ENCODE results near the gene EGFLAM.
A peak's percentile ranks its signal among the peaks of the same experiment; 100 is the strongest.

EGFLAM gene

GRCh38 chr5:38471709-38472108, 213.3 kb downstream of the EGFLAM start:
- no peak for DNase-seq (ENCODE audit: low read depth)

- DNase-seq (ENCODE audit: low read depth) = no peak
These were observed 214.2 kb downstream of the EGFLAM start for GRCh38 chr5:38472541-38472940.

GRCh38 chr5:38473008-38473407, 214.6 kb downstream of the EGFLAM start:
- no peak for DNase-seq (ENCODE audit: low read depth)

GRCh38 chr5:38478166-38478565, 219.8 kb downstream of the EGFLAM start:
- no peak for DNase-seq (ENCODE audit: low read depth)

- no peak for DNase-seq (ENCODE audit: low read depth)
These were observed 220.5 kb downstream of the EGFLAM start for GRCh38 chr5:38478878-38479277.

GRCh38 chr5:38479315-38479904, 221.1 kb downstream of the EGFLAM start:
- DNase-seq (ENCODE audit: low read depth) = no peak

- no peak for DNase-seq (ENCODE audit: low read depth)
These were observed 225.5 kb downstream of the EGFLAM start for GRCh38 chr5:38483805-38484398.

GRCh38 chr5:38494175-38494574, 235.8 kb downstream of the EGFLAM start:
- DNase-seq (ENCODE audit: low read depth) = no peak

GRCh38 chr5:38494763-38495162, 236.4 kb downstream of the EGFLAM start:
- no peak for DNase-seq (ENCODE audit: low read depth)

GRCh38 chr5:38497946-38498345, 239.6 kb downstream of the EGFLAM start:
- no peak for DNase-seq (ENCODE audit: low read depth)

GRCh38 chr5:38500573-38501260, 242.4 kb downstream of the EGFLAM start:
- peak; percentile 18 for DNase-seq (ENCODE audit: low read depth)

GRCh38 chr5:38506302-38506701, 247.9 kb downstream of the EGFLAM start:
- DNase-seq (ENCODE audit: low read depth) = no peak

GRCh38 chr5:38509185-38509584, 250.8 kb downstream of the EGFLAM start:
- DNase-seq (ENCODE audit: low read depth) = peak; percentile 38
